A549 treated with Mapracorat at 1 μM for 4 hours (cell line): Measurements from ENCODE around the gene CEACAM19. TPM values are rescaled to one million over a fixed set of nuclear protein-coding genes. Genes with fewer than 3 reads are reported as not detected.

Experiments used
- total RNA-seq: library from RNA; stranded (reverse); fragments of 200-300 nt; extraction: Qiagen RNA extraction; gene quantifications from 5 replicates; pipeline ENCODE4 v1.2.3, GENCODE V29; 2022

Gene CEACAM19
- total RNA-seq = 7.1 to 12.3 TPM (median 9.3 TPM) in 5 replicates

DNA sequence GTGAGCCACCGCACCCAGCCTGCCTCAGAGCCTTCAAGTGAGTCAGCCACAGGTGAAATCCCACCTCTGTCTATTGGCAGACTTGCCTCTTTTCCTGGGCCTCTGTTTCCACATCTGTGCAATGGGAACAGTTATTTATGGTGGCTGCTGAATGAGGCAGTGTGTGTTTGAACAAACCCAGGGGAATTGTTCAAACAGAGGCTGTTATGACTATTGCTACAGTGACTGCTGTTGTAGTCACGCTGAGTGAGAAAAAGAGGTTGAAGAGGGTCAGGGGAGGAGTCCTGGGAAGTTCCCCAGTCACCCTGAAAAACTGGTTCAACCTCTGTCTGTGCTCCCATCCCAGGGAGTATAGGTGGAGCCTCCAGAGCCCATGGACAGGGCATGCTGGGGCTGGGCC is at the start of gene CEACAM19:
CEACAM19 (plus strand) TSS at position 83 of the 400 bp plus-strand sequence. CDS start 450 bp downstream, outside the sequence.

DNA sequence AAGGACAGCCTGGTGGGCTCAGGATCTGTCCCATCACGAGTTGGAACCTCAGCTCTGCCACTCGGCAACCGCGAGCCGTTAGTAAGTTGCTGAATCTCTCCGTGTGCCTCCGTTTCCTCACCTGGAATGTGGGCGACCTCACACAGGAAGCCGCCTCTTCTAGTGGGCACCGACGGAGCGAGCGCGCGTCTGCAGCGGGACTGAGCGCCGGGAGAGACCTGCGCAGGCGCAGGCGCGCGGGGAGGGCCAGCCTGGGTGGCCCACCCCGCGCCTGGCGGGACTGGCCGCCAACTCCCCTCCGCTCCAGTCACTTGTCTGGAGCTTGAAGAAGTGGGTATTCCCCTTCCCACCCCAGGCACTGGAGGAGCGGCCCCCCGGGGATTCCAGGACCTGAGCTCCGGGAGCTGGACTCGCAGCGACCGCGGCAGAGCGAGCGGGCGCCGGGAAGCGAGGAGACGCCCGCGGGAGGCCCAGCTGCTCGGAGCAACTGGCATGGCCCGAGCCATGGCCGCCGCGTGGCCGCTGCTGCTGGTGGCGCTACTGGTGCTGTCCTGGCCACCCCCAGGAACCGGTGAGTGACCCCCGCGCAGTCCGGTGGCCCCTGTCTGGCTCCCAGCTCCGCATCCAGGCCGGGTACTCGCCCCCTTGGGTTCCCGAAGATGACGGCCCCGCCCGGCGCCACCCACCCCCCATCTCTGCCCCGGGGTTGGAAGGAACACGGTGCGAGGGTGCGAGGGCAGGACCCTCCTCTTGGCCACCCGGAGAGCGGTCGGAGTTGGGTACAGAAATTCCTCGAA is 27.5 kb upstream of the CEACAM19 start, which contains the start of gene PVR:
PVR (plus strand) TSS at position 306 of the 797 bp plus-strand sequence; CDS start at position 493, 187 bp downstream.

DNA sequence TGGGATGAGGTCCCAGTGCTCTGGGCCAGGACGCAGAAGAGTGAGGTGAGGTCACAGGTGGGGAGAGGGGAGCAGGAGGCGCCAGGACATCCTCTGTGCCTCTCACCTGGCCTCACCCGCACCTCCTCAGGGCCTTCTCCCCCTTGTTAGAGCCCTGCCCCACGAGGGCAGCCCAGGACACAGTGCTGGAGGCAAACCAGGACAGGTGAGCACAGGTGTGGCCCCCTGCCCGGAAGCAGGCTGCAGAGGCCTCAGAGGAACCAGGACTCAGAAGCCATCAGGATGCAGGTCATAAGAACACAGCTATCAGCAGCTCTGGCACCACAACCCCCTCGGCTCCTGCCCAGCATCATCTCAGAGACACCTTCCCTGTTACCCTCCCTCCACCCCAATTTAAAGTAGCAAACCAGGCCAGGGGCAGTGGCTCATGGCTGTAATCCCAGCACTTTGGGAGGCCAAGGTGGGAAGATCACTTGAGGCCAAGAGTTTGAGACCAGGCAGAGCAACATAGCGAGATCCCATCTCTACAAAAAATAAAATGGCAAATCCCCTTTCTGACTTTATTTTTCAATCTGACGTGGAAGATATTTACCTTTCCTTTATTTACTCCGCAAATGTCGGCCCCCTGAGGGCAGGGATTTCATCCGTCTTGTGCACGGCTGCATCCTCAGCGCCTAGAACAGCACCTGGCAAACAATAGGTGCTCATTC is 27.4 kb downstream of the CEACAM19 start, which contains the start of gene CEACAM16:
CEACAM16 (plus strand) TSS at position 660 of the 710 bp plus-strand sequence. CDS start 2,306 bp downstream, outside the sequence.

Other genes with a start within 250 kb of the CEACAM19 start
- 2.6 to 3.1 TPM (median 2.9 TPM) in 5 replicates for gene ZNF229, start 223.0 kb upstream of the CEACAM19 start, total RNA-seq
- 7.5 to 8.9 TPM (median 8.5 TPM) in 5 replicates for gene ZNF180, start 171.0 kb upstream of the CEACAM19 start, total RNA-seq
- gene CEACAM20, start 141.8 kb upstream of the CEACAM19 start, total RNA-seq = not detected in 5 replicates
- 0.19 to 0.66 TPM (median 0.43 TPM) in 5 replicates for gene IGSF23, start 57.9 kb upstream of the CEACAM19 start, total RNA-seq
- gene PVR, start 27.6 kb upstream of the CEACAM19 start, total RNA-seq = 104 to 117 TPM (median 109 TPM) in 5 replicates
- 0.17 to 0.18 TPM in 2 of 5 replicates, not detected in the others for gene CEACAM16, start 27.7 kb downstream of the CEACAM19 start, total RNA-seq
- 36.2 to 64.0 TPM (median 57.4 TPM) in 5 replicates for gene BCL3, start 77.2 kb downstream of the CEACAM19 start, total RNA-seq
- gene CBLC, start 106.4 kb downstream of the CEACAM19 start, total RNA-seq = not detected in 5 replicates
- 63.9 to 86.4 TPM (median 82.4 TPM) in 5 replicates for gene BCAM, start 137.6 kb downstream of the CEACAM19 start, total RNA-seq
- gene NECTIN2, start 174.8 kb downstream of the CEACAM19 start, total RNA-seq = 69.8 to 82.6 TPM (median 77.9 TPM) in 5 replicates
- gene TOMM40, start 219.8 kb downstream of the CEACAM19 start, total RNA-seq = 188 to 263 TPM (median 237 TPM) in 5 replicates
- 10.9 to 22.2 TPM (median 15.7 TPM) in 5 replicates for gene APOE, start 234.3 kb downstream of the CEACAM19 start, total RNA-seq
- gene APOC1, start 243.1 kb downstream of the CEACAM19 start, total RNA-seq = 98.6 to 128 TPM (median 113 TPM) in 5 replicates